ENCODE measurements around the gene CLBA1.

Gene CLBA1

DNA sequence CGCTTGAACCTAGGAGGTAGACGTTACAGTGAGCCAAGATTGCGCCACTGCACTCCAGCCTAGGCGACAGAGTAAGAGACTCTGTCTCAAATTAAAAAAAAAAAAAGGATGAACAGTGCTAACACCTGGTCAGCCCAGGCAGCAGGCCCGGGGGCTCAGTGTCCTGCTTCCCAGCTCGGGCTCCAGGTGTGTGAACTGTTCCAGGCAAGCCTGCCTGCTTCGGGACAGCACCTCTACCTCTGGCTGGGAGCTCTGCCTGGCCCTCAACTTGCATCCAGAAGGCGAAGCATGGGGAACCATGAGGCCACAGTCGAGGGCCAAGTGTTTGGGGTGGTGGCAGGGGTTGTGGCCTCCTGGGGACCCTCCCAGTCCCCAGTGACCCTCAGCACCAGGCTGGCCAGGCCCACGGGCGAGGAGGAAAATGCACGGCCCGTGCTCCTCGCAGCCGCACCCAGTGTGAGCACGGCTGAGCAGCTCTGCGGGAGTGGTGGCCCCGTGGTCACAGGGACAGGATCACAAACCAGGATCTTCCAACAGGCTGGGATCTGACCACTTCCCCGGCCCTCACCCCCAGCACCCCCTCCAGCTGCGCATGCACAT, 19.8 kb downstream of the CLBA1 start:
- DNase-seq, result no peak

DNA sequence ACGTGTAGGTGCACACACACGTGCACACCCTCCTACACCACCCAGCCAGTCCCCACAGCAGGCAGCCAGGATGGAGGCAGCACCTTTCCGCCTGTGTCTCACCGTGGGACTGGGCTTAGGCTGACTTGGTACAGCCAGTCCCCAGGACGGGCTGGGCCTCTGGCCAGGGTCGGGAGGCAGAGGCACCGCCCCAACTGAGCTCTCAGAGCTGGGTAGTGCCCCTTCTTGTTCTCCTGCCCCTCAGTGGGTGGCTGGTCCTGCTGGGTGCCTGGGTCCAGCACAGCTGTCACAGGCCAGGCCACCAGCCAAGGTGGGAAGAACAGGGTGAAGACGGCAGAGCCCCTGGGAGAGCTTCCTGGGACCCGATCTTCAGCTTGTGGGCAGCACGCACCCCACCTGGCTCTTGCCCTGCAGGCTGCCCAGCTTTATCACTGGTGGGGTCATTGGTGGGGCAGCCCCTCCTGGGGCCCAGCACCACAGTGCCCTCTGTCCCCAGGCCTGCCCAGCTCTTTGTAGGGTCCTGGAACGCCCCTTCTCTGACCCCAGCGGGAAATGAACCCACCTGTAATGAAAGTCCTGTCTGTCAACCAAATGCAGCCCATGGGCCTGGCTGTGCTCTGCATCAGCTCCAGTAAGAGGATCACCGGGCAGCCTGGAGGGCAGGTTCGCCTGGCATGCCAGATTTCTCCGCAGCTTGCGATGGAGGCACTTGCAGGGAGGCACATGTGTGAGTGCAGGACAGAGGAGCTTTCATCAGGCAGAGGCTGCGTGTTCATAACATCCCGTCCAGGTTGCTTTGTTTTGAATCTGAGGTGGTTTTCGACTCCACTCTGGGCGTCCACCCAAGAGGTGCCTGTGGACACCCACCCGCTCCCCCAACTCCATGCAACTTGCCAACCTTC, 20.6 kb downstream of the CLBA1 start:
- no peak for DNase-seq

DNA sequence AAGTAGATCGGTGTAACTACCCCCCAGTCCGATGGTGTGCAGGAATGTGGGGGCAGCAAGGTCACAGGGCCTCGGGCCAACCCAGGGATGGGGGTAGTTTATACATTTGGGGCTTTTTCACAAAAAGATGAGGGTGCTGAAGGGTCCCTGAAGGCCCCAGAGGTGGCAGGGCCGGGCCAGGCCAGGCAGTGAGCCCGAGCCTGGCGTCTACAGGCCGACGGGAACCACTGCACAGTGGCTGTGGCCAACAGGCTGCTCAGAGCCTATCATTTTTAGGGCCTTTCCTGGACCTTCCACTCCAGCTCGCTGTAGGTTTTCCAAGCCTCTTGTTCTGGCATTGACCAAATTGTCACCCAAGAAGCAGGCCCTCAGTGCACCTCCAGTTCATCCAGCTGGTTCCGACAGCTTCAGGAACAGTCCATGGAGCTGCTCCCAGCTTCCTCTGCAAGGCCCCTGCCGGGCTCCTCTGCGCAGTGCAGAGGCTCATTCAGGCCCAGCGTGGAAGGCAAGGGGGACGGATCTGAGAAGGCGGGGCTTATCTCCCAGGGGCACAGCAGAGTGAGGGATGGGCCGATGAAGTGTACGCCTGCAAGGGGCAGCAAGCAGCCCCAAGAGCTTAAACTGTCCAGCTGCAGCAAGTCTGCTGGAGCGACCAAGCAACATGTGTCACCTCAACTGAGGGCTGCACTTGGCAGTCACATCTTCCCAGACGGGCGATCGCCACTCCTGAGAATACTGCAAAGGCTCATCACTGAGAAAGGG, 21.4 kb downstream of the CLBA1 start:
- DNase-seq, result no peak

- no peak for DNase-seq
Observed at GRCh38 chr14:105007593-105008264, 22.1 kb downstream of the CLBA1 start.

DNA sequence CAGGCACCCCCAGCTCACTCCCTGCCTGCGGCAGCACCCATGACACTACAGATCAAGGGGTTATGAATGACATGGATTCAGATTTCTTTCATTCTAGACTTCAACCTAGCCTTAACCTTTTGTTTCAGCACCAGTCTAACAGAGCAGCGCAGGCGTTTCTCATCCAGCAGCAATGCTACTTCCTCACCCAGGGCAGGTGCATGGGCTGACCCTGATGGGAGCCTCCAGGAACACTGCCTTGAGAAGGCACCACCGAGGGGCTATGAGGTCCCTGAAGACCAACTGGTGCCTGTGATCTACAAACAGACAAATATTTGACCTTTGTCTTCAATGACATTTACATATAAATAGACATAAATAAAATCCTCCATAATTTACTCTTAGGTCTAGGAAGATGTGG, 24.5 kb downstream of the CLBA1 start:
- no peak for DNase-seq

DNA sequence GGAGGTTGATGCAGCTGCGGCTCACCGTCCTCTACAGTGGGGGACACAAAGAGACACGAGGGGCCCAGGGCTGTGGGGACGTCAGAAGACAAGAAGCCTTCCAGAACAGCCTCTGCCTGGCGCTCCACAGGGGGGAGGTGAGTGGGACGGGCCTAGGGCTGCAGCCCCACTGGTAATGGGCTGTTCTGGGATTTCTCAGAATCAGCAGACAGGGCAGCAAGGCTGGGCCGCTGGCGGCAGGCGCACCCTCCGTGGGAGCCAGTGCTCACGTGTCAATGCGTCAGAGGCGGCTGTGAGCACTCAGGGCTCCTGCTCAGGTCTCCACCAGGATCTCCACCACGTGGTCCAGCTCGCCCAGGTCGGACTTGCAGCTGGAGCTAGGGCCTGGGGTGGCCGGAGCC, 25.3 kb downstream of the CLBA1 start:
- DNase-seq, result no peak

- no peak for DNase-seq
Observed at GRCh38 chr14:105011312-105011990, 25.9 kb downstream of the CLBA1 start.

GRCh38 chr14:105012171-105012985, 26.8 kb downstream of the CLBA1 start:
- no peak for DNase-seq

DNA sequence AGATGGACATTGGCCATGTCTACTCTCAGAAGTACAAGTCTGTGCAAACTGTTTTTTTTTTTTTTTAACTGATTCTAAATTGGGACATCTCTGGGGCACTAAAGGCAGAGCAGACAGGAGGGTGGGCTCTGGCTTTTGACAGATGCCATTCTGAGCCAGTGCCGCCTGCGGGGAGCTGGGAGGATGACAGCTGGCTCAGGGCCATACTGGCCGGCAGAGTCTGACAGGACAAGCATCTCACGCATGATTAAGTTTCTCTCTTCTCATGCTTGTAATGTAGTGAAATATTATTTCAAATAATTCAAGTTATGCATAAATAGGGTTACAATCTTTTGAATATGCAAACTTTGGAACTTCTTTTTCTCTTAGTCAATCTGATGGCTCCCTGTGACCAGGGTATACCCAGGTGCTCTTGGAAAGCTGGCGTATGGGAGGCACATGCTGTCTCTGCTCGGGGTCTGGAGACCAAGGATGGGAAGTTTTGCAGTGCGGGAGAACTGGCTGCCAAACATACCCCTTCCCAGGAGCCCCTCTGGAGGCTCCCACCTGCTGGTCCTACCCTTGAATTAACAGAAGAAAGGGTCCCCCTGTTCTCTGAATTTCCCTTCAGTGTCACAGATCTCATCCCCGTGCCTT, 27.7 kb downstream of the CLBA1 start:
- DNase-seq, result peak in 11 of 51 donors; percentile 3 to 44 (median 23)

GRCh38 chr14:105014032-105014431, 28.4 kb downstream of the CLBA1 start:
- no peak for DNase-seq

- DNase-seq, result no peak
Observed at GRCh38 chr14:105014631-105015030, 29.0 kb downstream of the CLBA1 start.

GRCh38 chr14:105015242-105015641, 29.7 kb downstream of the CLBA1 start:
- no peak for DNase-seq

GRCh38 chr14:105015905-105016304, 30.3 kb downstream of the CLBA1 start:
- DNase-seq, result no peak

DNA sequence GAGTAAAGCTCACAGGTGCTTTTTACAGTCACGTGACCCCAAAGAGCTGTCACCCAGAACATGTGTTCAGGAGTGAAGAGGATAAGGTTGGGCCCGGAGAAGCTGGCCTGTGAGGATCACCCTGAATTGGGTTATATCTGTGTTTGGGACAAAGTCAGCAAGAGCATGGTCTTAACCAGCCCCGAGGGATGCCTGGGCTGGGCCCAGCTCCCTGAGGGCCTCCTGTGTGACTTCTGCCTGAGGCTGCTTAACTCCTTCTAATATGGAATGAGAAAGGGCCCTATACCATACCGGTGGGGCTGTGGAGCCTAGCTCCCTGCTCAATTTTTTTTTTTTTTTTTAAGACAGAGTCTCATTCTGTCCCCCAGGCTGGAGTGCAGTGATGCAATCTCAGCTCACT, 32.8 kb downstream of the CLBA1 start:
- no peak for DNase-seq

DNA sequence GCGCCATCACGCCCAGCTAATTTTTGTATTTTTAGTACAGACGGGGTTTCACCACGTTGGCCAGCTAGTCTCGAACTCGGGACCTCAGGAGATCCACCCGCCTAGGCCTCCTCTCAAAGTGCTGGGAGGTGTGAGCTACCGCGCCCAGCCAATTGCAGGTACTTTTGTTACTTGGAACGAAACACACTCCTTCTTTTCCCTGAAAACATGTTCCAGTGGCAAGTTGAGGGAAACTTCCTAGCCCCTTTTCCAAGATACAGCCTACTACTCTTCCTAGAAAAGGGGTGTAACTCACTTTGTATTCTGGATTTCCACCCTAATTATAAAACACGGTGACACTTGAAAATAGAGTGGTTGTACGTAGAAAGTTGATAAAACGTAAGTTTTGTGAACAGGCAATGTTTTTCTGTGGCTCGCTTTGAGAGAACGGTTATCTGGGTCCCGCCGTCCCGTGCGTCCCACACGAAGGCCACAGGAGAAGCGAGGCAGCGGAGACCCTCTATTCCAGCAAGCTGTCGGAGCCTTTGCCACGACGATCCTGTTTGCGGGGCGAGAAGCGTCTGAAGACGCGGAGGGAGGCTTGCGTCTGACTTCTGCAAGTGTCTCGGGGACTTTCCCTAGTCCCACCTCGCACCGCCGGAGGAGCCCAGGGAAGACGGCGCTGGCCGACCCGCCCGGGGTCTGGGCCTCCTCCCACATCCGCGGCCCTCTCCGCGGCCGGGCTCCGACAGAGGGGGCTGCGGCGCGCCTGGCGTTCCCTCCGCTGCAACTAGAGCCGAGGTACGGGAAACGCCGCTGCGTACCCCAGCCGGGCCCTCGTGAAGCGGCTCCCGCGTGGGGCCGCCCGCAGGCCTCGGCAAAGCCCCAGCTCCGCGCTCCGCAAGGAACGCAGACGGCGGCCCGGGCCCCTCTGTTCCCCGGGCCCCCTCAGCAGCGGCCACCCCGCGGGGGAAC, 34.5 kb downstream of the CLBA1 start:
- peak in 2 of 51 donors; percentile 25 to 29 for DNase-seq

DNA sequence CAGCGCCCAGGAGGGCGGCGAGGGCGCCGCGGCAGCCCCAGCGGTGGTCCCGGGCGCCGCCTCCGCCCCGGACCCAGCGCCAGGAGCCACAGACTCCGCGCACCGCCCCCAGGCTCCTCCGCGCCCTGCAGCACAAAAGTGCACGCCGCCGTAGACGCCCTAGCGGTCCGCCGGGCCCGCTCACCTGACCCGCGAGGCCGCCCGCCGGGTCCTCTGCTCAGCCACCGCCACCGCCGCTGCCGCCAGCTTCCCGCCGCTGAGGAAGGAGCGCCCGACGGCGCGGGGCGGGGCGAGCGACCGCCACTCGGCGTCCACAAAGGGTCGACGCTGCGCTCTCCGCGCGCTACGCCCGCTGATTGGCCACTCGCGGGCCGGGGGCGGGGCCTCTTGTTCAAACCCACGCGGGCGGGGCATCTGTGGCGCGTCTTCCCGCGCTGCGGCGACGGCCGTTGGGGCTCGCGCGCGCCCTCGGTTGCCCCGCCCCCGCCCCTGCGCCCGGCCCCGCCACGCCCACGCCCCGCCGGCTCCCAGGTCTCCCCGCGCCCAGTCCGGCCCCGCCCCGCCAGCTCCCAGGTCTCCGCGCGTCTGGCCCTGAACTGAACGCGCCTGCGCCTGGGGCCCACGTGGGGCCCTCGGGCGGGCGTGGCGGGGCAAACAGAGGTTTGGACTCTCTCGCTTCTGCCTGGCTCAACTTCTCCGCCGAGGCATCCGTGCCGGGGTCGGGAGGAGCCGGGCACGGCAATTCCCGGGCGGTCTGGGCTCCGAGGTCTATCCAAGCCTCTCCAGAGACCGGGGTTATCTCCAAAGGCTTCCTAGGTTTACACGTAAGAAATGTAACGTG, 35.4 kb downstream of the CLBA1 start, which contains the start of gene CDCA4:
Gene CDCA4, minus strand, starts transcription at position 269 of the 841 bp plus-strand sequence. CDS start 9,154 bp downstream, outside the sequence.
- peak; percentile 44 to 100 (median 94) for DNase-seq

DNA sequence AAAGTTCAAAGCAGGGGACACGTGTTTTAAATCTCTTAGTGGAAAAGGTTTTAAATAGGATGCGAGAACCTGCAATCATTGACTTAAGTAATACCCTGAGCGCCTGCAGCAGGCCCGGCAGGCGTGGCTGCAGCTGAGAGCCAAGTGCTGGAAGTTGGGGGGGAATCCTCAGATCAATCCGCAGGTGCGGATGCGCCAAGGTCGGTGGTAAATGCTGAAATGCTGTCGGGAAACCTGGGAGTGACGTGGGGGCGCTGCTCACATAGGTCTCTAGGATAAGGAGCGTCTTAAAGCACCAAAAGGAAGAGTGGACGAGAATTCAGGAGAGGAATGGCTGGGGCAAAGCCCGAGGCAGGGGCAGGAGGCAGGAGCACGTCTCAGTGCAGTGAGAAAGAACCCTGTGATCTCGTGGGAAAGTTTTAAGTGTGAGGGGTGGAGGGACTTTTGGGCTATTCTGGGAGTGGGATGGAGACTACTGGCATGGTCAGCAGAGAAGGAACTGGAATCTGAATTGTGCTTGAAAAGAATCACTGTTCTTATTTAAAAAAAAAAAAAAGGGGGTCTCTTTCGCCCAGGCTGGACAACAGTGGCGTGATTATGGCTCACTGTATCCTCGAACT, 36.2 kb downstream of the CLBA1 start:
- DNase-seq, result peak in 5 of 51 donors; percentile 6 to 47 (median 36)
